AG09309 (cell line): ENCODE data around the gene CDC27.
"Not testable (repeated sequence)": the region's sequence is repeated elsewhere in the genome, so short reads cannot be mapped to it uniquely, and the experiment has no call there.

ENCODE experiments used
- DNase-seq: peaks from one replicate; pipeline ENCODE4 v3.0.0-alpha.2; 2010; ENCODE audit warnings: low read depth
- H3K4me3 ChIP-seq: 2 replicates; pipeline ENCODE4 v1.5.1; 2011; ENCODE audit warnings: mild to moderate bottlenecking, low read depth, low read length, moderate library complexity; ENCODE audit not compliant: control insufficient read depth
- CTCF ChIP-seq: IDR thresholded peaks from 2 replicates; pipeline ENCODE4 v1.5.1; 2011; ENCODE audit warnings: mild to moderate bottlenecking, low read depth, low read length, inconsistent platforms; ENCODE audit not compliant: insufficient read depth, control insufficient read depth; ENCODE audit errors: missing control alignments

CDC27 gene

GRCh38 chr17:47120521-47121095 is 68.5 kb downstream of the CDC27 start:
- H3K4me3 ChIP-seq = no peak overlapping the region
- TF ChIP-seq CTCF = no peak
- peak; percentile 41 for DNase-seq

DNA sequence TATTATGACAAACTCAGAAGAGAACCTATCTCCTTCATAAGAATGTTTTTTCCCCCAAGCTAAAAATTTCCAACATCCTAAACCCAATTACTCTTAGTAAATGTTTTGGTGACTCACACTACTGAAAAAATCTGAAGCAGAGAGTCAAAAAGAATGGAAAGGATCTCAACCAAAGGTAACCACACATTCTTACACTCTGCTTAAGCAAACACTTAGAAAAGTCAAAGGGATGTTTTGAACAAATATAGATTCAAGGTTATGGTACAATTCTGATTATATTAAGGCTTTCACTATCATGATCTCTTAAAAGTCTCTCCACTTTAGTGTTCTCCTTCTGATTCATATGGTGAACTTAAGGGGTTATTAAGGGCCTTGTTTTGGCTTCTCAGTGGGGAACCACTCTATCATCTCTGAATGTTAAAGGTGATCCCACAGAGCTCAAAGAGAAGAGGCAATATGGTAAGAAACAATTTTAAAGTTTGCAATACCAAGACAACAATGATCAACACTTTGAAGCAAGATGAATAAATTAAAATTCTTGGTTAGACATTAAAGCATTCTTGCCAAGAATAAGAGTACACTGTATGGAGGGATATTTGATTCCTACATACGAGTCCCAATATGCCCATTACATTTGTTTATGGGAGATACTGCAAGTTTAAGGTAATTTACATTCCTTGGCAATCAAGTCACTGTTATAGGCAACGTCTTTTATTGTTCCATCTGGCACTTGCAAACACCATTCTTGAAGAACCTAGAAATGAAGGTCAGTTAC is 69.2 kb downstream of the CDC27 start:
- TF ChIP-seq CTCF = no peak
- DNase-seq = peak; percentile 17

DNA sequence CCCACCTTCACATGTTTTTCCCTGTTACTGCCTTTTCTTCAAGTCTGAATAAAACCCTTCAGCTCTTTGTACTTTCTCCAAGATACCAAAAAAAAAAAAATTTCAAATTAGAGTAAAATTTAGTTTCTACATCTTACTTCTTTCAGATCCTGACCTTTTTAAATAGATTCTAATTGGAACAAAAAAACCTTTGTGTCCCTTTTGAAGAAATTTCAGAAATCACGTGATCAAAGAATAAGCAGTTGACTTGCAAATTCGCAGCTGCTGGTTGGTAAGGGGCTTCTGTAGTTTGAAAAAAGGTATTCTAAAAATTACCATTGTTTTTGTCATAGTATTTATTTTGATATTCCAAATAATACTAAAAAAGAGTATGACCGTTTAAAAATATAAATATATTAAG is 71.7 kb downstream of the CDC27 start:
- TF ChIP-seq CTCF = no peak

More for the DNA sequence above, 69.2 kb downstream of the CDC27 start:
- no peak overlapping the region for H3K4me3 ChIP-seq

DNA sequence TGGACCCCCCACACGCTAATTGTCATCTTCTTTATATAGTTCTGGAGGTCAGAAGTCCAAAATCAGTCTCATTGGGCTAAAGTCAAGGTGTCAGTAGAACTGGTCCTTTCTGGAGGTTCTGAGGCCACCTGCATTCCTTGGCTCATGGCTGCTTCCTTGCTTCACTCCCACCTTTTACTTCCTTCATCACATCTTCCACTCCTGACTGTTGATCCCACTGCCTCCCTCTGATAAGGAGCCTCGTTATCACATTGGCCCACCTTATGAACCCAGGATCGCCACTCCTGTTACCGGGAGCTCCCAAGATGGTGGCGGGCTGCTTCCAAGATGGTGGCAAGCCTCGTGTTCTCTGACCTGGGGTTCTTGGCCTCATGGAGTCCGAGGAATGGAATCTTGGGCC is 83.0 kb downstream of the CDC27 start:
- TF ChIP-seq CTCF = no peak
- no peak for DNase-seq
- no peak overlapping the region for H3K4me3 ChIP-seq

More for the DNA sequence above, 71.7 kb downstream of the CDC27 start:
- no peak for DNase-seq
- H3K4me3 ChIP-seq = no peak overlapping the region

GRCh38 chr17:47105246-47105645 is 83.8 kb downstream of the CDC27 start:
- not testable (repeated sequence) for H3K4me3 ChIP-seq, DNase-seq

- no peak for TF ChIP-seq CTCF
- H3K4me3 ChIP-seq = no peak overlapping the region
- DNase-seq = no peak
These were observed 86.2 kb downstream of the CDC27 start for GRCh38 chr17:47102914-47103313.

GRCh38 chr17:47099987-47100711 is 88.9 kb downstream of the CDC27 start:
- peak overlapping the region; percentile 82 for H3K4me3 ChIP-seq
- no peak for TF ChIP-seq CTCF
- peak; percentile 45 for DNase-seq
